CD14-positive monocyte (primary cell): ENCODE measurements around the gene MTMR3. TPM values are rescaled to one million over a fixed set of nuclear protein-coding genes. Genes with fewer than 3 reads are reported as not detected.

Experiments
- DNase-seq, 3 donors: peaks; one replicate each; pipeline ENCODE4 v3.0.0-alpha.2; 2011 to 2022
- H2AFZ ChIP-seq: 2 replicates; pipeline ENCODE4 v1.6.0; 2012; ENCODE audit warnings: mild to moderate bottlenecking, low read depth, low read length, inconsistent platforms; ENCODE audit not compliant: insufficient read depth, poor library complexity, severe bottlenecking
- H3K27ac ChIP-seq, 2 donors: 1 replicate in 1 of 2; 2 replicates in 1 of 2; pipeline ENCODE4 v1.5.1; 2012 to 2013; ENCODE audit warnings: low read length in 2 of 2, control low read depth in 1 of 2, inconsistent platforms in 1 of 2, low read depth in 1 of 2, mild to moderate bottlenecking in 1 of 2
- H3K27me3 ChIP-seq, 2 donors: one replicate each; pipeline versions ENCODE4 v1.6.0 to v1.6.1; 2011 to 2013; ENCODE audit warnings: low read length in 2 of 2; ENCODE audit not compliant: control insufficient read depth in 2 of 2, insufficient read depth in 2 of 2
- H3K36me3 ChIP-seq, 2 donors: replicated peaks in 1 of 2; 1 replicate in 1 of 2; 2 replicates in 1 of 2; pipeline versions ENCODE4 v1.5.1 to v1.6.1; 2012 to 2013; ENCODE audit warnings: low read length in 2 of 2, control low read depth in 1 of 2, inconsistent platforms in 1 of 2, mild to moderate bottlenecking in 1 of 2; ENCODE audit not compliant: insufficient read depth in 2 of 2, control insufficient read depth in 1 of 2
- H3K4me1 ChIP-seq, 2 donors: 1 replicate in 1 of 2; 2 replicates in 1 of 2; pipeline versions ENCODE4 v1.5.1 to v1.6.1; 2012 to 2013; ENCODE audit warnings: low read length in 2 of 2, control low read depth in 1 of 2, inconsistent platforms in 1 of 2, mild to moderate bottlenecking in 1 of 2, moderate library complexity in 1 of 2; ENCODE audit not compliant: insufficient read depth in 2 of 2, control insufficient read depth in 1 of 2
- H3K4me2 ChIP-seq: replicated peaks from 2 replicates; pipeline ENCODE3; 2012; ENCODE audit warnings: low read length, moderate library complexity, mild to moderate bottlenecking; ENCODE audit not compliant: poor library complexity, severe bottlenecking; ENCODE audit errors: extremely low read depth
- H3K4me3 ChIP-seq, 3 experiments: fragments of 200-600 bp in 1 of 3; sonication (generic) in 1 of 3; replicated peaks in 1 of 3; 1 replicate in 2 of 3; 2 replicates in 1 of 3; pipeline ENCODE4 v1.5.1; 2011 to 2013; ENCODE audit warnings: low read length in 3 of 3, mild to moderate bottlenecking in 3 of 3, control low read depth in 2 of 3, low read depth in 2 of 3, inconsistent platforms in 1 of 3, moderate library complexity in 1 of 3
- H3K79me2 ChIP-seq: 2 replicates; pipeline ENCODE4 v1.6.0; 2012; ENCODE audit warnings: mild to moderate bottlenecking, control low read depth, inconsistent platforms, low read length, moderate library complexity; ENCODE audit not compliant: insufficient read depth
- H3K9ac ChIP-seq: 2 replicates; pipeline ENCODE4 v1.6.0; 2017; ENCODE audit warnings: low read length, mild to moderate bottlenecking; ENCODE audit not compliant: insufficient read depth, poor library complexity, severe bottlenecking
- H3K9me3 ChIP-seq, 2 donors: replicated peaks in 1 of 2; 1 replicate in 1 of 2; 2 replicates in 1 of 2; pipeline versions ENCODE4 v1.5.1 to v1.6.1; 2012 to 2013; ENCODE audit warnings: low read length in 2 of 2, control low read depth in 1 of 2; ENCODE audit not compliant: control insufficient read depth in 1 of 2, insufficient read depth in 1 of 2
- H4K20me1 ChIP-seq: 2 replicates; pipeline ENCODE4 v1.6.0; 2012; ENCODE audit warnings: mild to moderate bottlenecking, low read length, control low read depth, moderate library complexity; ENCODE audit not compliant: insufficient read depth
- H3K27ac Mint-ChIP-seq, 7 donors: one replicate each; pipeline ENCODE4 v1.8.0; 2020; ENCODE audit warnings: mild to moderate bottlenecking in 7 of 7, mixed read lengths in 7 of 7, moderate library complexity in 6 of 7, inconsistent platforms in 2 of 7
- H3K27me3 Mint-ChIP-seq, 3 donors: one replicate each; pipeline ENCODE4 v1.8.0; 2021 to 2022; ENCODE audit warnings: low read depth in 3 of 3, mild to moderate bottlenecking in 3 of 3, mixed read lengths in 3 of 3, moderate library complexity in 3 of 3, inconsistent platforms in 1 of 3
- H3K36me3 Mint-ChIP-seq, 2 donors: one replicate each; pipeline ENCODE4 v1.8.0; 2020; ENCODE audit warnings: mixed read lengths in 2 of 2, inconsistent platforms in 1 of 2, mild to moderate bottlenecking in 1 of 2
- H3K4me1 Mint-ChIP-seq: one replicate; pipeline ENCODE4 v1.8.0; 2020; ENCODE audit warnings: mild to moderate bottlenecking, mixed read lengths
- H3K4me3 Mint-ChIP-seq, 2 donors: one replicate each; pipeline ENCODE4 v1.8.0; 2020; ENCODE audit warnings: mild to moderate bottlenecking in 2 of 2, mixed read lengths in 2 of 2, moderate library complexity in 1 of 2
- H3K9me3 Mint-ChIP-seq, 7 donors: one replicate each; pipeline ENCODE4 v1.8.0; 2020 to 2022; ENCODE audit warnings: mixed read lengths in 7 of 7, mild to moderate bottlenecking in 6 of 7, moderate library complexity in 6 of 7, inconsistent platforms in 2 of 7
- CTCF ChIP-seq: fragments of 200-600 bp; IDR thresholded peaks from one replicate; pipeline ENCODE4 v1.8.0; 2022; ENCODE audit warnings: antibody characterized with exemption, mild to moderate bottlenecking
- WGBS: methylation state at CpG from one replicate; pipeline ENCODE4 v1.1.5; 2013; ENCODE audit warnings: missing lambda C conversion rate; ENCODE audit not compliant: insufficient coverage; 5-methylcytosine and 5-hydroxymethylcytosine counted together
- intact Hi-C, 2 donors: fragments of 100-400 bp; cut with micrococcal nuclease; formaldehyde crosslinking; loops; one replicate each; pipeline versions ENCODE4 v1.15.0 to v1.15.1; 2023
- polyA plus RNA-seq, 3 donors: library from polyadenylated mRNA; depleted of rRNA in 1 of 3; unstranded in 2 of 3; stranded (reverse) in 1 of 3; fragments of 300-500 nt in 2 of 3; fragments of >200 nt in 1 of 3; fragmentation: Illumina TruSeq in 2 of 3; gene quantifications; 1 replicate in 2 of 3; 2 replicates in 1 of 3; pipeline ENCODE4 v1.2.3, GENCODE V29; 2012 to 2021

MTMR3 gene
- polyA plus RNA-seq, 3 donors, result 23.4 to 86.1 (median 30.2) TPM

DNA sequence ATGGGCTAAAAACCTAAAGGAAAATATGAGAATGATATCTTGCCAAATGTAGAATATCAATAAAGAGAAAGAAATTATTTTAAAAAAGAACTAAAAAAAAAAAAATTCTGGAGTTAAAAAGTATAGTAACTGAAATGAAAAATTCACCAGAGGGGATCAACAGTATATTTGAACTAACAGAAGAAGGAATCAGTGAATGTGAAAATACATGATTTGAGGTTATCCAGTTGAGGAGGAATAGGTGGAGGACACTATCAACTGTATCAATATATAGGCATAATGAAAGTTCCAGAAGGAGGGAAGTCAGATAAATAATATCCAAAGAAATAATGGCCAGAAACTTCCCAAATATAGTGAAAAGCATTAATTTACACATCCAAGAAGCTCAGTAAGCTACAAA is 181.2 kb downstream of the MTMR3 start:
- H3K4me1 ChIP-seq, result no peaks in the 10 kb centered on the region
- H3K27ac ChIP-seq, result no peak overlapping the region
- no peak overlapping the region for H2AFZ ChIP-seq
- Mint-ChIP-seq H3K4me3 (no peak overlapping the region), H3K4me1 (peaks cover 4% of the 10 kb centered on the region), H3K27me3 (peaks cover 5 to 6% (median 6%) of the 10 kb centered on the region in 3 donors), H3K36me3 (no peaks in the 10 kb centered on the region), H3K9me3 (peaks cover 10 to 41% (median 27%) of the 10 kb centered on the region in 7 donors), H3K27ac (no peak overlapping the region)
- H3K27me3 ChIP-seq, result no peaks in the 10 kb centered on the region
- TF ChIP-seq CTCF, result no peak
- H3K79me2 ChIP-seq, result no peaks in the 10 kb centered on the region
- H3K4me2 ChIP-seq, result no peak overlapping the region
- no peak overlapping the region for H3K9ac ChIP-seq
- no peaks in the 10 kb centered on the region for H3K36me3 ChIP-seq
- no peak for DNase-seq
- peaks cover 6% of the 10 kb centered on the region in 2 donors for H3K9me3 ChIP-seq
- intact Hi-C loops, result no loop called here
- no peak overlapping the region for H3K4me3 ChIP-seq
- H4K20me1 ChIP-seq, result no peaks in the 10 kb centered on the region

DNA sequence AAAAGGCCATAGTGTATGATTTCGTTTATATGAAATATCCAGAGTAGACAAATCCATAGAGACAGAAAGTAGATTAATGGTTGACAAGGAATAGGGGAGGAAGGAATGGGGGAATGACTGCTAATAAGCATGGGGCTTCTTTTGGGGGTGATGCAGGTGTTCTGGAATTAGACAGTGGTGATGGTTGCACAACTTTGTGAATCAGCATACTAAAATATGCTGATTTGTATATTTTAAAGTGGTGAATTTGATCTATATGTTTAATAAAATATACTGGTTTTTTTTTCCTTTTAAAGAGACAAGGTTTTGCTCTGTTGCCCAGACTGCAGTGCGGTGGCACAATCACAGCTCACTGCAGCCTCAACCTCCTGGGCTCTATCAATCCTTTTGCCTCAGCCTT is 190.8 kb downstream of the MTMR3 start:
- H3K4me3 ChIP-seq, result no peak overlapping the region
- peaks cover 10 to 18% of the 10 kb centered on the region in 2 donors for H3K27me3 ChIP-seq
- intact Hi-C loops, result no loop called here
- WGBS, result 88% methylated on average over 1 of the region's 2 CpGs
- H3K9me3 ChIP-seq, result no peaks in the 10 kb centered on the region
- H3K36me3 Mint-ChIP-seq, result no peaks in the 10 kb centered on the region
- no peaks in the 10 kb centered on the region for H4K20me1 ChIP-seq
- H3K36me3 ChIP-seq, result no peaks in the 10 kb centered on the region
- no peak for TF ChIP-seq CTCF
- H3K27ac Mint-ChIP-seq, result no peak overlapping the region
- no peak overlapping the region for H3K4me3 Mint-ChIP-seq
- H3K27me3 Mint-ChIP-seq, result peaks cover 6 to 19% (median 15%) of the 10 kb centered on the region in 3 donors
- no peaks in the 10 kb centered on the region for H3K4me1 Mint-ChIP-seq
- H3K27ac ChIP-seq, result no peak overlapping the region
- no peak for DNase-seq
- no peak overlapping the region for H2AFZ ChIP-seq
- H3K79me2 ChIP-seq, result no peaks in the 10 kb centered on the region
- no peak overlapping the region for H3K4me2 ChIP-seq
- H3K9ac ChIP-seq, result no peak overlapping the region
- peaks cover 0 to 3% (median 0%) of the 10 kb centered on the region in 7 donors for H3K9me3 Mint-ChIP-seq
- no peaks in the 10 kb centered on the region for H3K4me1 ChIP-seq
